GM18519 (cell line): ENCODE data around the gene ARFRP1.

Experiments
- ATAC-seq: cut with Tn5 transposase; IDR thresholded peaks from one replicate; pipeline ENCODE4 v1.9.1; 2021; ENCODE audit warnings: mild to moderate bottlenecking, moderate library complexity; ENCODE audit not compliant: unreplicated experiment, low FRiP score

ARFRP1 gene, protein sequence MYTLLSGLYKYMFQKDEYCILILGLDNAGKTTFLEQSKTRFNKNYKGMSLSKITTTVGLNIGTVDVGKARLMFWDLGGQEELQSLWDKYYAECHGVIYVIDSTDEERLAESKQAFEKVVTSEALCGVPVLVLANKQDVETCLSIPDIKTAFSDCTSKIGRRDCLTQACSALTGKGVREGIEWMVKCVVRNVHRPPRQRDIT

DNA sequence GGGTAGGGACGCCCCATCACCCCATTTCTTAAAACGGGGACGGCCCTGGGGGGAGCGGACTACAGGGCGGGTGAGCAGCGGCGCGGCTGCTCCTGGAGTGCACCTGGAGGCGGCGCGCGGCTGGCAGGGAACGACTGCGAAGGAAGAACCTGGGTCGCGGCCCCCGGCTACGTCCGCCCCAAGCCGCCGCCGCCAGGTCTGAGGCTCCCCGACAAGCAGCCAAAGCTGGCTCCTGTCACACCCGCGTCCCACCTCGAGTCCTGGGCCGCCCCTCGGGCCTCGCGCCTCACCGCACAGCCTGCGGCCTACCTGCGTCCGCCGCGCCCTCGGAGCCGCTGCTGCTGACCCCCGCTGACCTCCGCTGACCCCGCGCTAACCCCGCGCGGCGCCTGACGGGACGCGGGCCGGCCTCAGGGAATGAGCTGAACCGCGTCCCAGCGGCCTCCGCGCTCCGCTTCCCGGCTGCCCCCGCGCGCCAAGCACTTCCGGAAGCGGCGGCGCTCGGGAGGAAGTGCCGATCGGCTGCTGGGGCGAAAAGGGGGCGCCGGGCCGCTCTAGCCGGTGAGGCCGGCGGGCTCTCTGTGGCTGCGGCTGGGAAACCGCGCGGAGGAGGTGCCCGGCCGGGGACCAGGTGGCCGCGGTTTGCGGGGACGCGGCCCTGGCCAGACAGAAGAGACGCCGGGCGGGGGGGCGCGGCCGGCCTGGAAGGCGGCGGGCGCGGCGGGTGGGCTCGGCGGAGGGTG, at the start of gene ARFRP1, which contains the start of gene ZGPAT:
Gene ARFRP1 (minus strand): TSS at position 419 of the 743 bp plus-strand sequence. CDS start 885 bp downstream, outside the sequence.
Gene ZGPAT (plus strand): TSS at position 482 of the 743 bp plus-strand sequence. CDS start 542 bp downstream, outside the sequence.
- peak; percentile 43 for ATAC-seq

DNA sequence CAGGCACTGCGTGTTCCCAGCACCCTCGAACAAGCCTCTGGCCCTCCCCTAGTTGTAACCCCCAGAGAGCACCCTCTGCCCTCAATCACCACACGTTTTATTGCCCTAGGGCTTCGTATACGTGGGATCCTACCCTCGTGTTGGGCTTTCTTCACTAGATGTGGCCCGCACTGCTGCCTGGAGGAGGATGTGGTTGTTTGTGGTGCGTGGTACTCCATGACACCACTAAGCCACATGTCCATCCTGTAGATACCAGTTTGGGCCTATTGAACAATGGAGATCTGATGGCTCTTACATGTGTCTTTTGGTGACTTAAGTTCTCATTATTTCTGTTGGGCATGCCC, 48.8 kb upstream of the ARFRP1 start:
- ATAC-seq, result no peak

DNA sequence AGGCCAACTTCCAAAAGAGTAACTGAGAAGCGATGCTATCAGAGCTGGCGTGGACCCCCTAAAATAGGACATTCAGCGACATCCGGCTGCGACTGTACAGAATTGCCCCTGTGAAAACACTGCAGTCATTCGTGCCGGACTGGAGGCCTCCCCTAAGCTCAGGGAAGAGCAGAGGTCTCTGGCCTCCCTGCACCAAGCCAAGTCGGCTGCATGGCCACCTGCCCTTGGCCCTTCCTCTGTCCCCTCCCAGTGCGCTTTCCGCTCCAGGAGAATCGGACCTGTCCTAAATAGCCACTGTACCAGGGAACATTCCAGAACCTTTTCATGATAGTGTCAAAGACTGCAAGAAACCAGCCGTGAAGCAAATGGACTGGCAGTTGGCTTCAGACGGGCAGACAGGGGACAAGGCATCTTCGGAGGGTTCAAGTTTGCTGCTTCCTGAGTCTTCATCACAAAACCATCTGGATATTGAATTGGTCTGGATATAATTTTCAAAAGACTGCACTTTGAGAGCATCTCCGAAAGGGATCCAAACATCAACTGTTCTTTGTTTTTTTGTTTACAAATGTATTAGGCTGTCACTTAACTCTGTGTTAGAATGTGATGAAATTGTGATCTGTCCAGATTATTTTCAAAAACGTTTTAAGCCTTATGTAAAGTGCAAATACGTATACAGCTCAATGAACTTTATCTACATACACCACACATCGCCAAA, 48.3 kb upstream of the ARFRP1 start:
- no peak for ATAC-seq

DNA sequence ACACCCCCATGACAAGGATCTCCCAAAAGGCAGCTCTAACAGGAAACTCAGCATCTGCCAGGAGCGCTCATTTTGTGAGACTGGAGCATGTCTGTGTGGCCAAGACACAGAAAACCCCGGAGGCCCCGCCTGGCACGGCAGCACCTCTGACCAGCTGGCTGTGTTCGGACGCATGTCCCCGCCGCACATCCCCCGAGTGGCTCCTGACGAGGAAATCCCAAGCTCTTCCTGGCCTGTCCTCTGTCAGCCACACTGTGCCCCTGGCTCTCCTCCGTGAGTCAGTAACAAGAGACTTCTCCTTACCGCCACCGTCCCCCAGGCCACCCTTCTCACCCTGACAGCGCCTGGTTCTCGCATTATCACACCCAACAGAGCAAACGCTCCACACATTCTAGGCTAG, 46.2 kb upstream of the ARFRP1 start:
- ATAC-seq, result no peak

DNA sequence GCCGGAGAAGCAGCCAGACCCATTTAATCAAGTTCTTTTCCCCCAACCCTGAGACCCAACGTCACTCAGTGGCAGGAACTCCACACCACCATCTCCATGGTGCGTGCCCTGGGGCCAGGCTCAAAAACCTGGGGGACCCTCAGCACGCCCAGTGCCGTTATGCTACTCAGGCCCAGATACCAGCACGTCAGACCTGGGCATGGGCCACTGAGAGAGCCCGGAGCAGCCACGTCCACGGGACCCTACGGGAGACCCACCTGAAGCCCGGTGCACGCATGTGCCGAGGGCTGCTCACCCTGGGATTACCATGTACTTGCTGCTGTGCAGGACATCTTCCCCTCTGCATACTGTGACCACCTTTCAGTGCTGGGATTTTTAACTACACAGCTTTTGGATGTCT, 45.6 kb upstream of the ARFRP1 start:
- no peak for ATAC-seq

DNA sequence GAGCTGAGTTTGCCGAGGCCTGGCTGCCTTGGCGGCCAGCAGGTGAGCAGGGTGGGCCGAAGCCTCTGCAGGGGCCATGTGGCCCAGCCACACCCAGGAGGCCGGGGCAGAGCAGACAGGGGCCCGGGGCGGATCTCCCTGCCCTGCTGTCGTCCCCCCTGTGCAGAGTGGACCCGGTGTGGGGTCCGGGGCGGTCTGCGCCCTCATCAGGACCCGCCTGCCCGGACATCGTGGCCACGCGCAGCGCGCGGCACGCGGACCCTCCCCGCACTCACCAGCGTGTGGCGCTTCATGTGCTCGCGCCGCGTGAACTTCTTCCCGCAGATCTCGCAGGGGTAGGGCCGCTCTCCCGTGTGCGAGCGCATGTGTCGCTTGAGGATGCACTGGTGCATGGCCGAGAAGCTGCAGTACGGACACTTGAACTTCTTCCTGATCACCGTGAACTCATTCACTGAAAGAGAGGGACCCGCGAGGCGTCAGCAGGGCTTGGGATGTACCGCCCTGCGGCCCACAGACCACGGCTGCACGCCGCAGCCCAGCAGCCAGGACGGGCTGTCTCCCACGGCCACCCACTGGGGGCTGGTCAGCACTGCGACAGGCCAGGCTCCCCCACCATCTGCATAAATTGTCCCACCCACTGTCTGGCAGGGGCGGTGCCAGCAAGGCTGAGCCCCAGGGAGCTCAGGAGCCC, 44.8 kb upstream of the ARFRP1 start:
- ATAC-seq, result no peak

DNA sequence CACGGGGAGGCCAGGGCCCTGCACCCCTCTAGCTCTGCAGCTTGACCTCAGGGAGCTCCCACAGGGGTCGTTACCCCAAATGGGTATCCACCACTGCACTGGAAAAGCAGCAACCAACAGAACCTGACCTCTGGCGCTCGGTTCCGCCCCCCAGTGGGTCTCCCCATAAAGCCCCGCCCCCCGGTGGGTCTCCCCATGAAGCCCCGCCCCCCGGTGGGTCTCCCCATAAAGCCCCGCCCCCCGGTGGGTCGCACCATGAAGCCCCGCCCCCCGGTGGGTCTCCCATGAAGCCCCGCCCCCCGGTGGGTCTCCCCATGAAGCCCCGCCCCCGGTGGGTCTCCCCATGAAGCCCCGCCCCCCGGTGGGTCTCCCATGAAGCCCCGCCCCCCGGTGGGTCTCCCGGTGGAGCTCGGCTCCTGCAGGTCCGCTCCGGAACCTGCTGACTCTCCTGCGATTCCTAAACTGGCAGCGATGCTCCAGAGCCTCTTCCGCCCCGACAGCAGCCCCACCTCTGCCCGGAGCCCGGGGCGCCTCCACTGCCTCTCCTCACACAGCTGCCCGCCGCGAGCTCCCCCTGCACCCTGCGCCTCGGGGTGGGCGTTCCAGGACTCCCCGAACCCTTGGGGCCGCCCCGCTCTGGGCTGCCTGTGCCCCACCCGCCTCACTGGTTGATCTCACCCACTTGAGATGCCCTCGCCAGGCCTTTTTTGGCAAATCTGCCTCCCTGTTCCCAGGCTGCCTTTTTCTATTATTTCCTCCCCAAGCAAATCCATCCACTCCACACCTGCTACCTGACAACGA, 43.9 kb upstream of the ARFRP1 start:
- no peak for ATAC-seq

DNA sequence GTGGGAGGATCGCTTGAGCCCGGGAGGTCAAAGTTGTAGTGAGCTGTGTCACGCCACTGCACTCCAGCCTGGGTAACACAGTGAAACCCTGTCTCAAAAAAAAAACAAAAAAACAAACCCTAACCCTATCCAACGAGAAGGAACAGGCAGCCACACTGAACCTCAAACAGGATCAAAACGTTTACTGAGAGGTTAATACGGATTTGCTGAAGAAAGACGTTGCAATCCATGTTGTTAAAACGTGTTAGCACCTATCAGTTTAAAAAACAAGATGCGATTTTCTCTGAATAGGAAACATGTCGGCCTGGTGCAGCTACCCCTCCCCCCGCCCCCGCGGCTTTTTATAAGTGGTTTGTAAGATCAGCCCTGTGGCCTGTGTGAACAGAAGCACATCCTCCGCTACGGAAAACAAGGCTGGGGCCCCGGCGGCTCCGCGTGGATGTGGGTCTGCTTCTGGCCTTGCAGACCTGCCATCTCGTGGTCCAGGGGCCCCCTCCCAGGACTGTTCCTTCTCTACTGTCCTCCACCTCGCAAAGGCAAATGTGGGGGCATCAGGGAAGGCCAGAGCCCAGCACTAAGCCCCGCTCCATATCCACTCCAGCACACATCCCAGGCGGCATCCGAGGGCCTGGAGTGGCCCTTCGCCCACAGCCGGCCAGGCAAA, 43.2 kb upstream of the ARFRP1 start:
- ATAC-seq, result no peak

DNA sequence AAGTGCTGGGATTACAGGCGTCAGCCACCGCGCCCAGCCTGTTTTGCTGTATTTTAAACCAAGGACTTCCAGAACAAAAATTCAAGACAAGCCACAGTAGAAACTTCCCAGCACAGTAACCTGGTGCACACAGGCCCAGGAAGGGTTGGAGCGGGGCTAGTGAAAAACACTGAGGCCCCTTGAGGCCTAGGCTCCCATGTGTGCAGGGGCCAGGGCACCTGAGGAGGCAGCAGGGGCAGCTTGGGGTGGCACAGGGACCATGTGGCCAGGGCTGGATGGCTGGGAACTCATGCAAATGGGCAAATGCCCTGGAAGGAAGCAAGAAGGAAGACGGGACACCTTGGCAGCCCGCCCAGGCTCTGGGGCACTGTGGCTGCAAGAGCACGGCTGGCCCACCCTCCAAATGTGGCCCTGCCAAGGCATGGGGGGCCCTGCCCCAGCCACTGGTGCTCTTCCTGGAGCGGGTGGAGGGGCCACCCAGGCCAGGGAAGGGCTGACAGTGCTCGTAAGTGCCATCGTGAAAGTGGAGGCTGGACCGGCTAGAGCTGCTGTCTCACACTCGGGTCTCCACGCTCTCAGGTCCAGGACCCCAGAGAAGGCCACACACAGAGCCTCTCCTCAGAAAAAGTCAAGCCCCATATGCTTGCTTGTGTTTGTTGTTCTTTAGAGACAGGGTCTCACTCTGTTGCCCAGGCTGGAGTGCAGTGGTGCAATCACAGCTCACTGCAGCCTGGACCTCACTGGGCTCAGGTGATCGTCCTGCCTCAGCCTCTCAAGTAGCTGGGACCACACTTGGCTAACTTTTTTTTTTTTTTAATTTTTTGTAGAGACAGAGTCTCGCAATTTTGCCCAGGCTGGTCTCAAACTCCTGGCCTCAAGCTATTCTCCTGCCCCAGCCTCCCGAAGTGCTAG, 42.1 kb upstream of the ARFRP1 start:
- ATAC-seq, result no peak

DNA sequence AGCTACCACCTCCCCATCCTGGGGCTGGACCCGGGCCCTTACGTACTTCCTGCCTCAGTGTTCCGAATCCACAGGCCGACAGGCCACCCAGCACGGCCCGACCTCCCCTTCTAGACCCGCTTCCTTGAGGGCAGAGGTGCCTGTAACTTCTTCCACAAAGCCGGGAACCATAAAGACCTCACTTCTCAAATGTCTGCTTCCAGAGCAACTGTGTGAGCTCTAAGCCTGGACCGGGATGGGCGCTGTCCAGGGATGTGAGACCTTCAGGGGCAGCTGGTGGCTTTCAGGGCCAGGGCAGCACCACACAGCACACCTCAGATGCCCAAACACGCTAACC, 41.1 kb upstream of the ARFRP1 start:
- ATAC-seq, result no peak

DNA sequence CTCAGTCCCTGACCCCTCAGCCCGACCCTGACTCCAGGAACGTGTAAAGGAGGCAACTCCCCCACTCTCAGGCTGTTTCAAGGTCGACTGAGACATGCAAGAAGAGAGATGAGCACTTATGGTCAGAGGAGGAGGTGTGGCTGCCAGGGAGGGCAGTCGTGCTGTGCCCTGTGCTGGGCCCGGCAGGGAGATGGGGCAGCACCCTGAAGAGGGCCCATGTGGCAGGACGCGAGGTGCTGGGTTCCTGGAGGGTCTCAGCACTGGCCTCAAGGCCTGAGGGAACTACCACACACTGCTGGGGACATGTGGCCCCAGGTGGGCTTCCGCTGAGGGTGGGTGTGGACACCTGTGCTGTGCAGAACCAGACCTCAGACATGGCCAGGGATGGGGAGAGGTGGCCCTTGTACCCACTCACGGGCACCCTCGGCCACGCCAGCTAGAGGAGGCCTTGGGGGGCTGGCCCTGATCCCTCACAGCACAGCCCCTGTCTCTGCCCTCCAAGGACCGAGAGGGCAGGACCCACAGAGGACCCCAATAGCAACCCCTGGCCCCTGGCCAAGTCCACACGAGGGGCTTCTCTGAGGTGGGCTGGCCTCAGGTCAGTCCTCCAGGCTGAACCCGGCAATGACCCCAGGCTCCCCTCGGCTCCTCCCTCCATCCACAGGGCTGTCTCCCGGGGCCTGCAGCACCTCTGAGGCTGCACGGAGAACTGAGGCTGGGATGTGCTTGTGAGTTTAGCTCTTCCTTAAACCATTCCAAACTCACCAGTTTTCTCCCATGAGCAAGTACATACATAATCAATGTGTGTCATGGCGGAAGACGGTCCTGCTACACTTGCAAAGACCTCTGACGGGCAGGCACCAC, 40.5 kb upstream of the ARFRP1 start:
- no peak for ATAC-seq

DNA sequence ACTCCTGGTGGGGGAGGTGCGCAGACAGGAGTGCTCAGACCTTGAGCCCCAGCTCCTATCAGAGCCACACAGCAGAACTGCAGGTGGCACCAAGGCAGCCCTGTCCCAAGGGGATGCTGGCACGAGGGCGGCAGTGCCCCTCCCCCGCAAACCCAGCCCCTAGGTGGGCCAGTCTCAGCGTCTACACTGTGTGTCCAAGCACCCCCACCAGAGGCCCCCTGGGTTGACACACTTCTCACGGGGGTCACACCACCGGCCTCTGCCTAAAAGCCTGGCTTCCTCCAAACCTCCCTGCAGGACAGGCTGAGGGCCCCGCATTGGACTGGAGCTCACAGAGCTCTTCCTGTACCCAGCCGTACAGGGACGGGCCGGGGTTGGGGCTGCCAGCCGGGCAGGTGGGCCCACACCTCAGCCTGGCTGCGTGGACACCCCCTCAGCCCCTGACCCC, 39.9 kb upstream of the ARFRP1 start:
- no peak for ATAC-seq

DNA sequence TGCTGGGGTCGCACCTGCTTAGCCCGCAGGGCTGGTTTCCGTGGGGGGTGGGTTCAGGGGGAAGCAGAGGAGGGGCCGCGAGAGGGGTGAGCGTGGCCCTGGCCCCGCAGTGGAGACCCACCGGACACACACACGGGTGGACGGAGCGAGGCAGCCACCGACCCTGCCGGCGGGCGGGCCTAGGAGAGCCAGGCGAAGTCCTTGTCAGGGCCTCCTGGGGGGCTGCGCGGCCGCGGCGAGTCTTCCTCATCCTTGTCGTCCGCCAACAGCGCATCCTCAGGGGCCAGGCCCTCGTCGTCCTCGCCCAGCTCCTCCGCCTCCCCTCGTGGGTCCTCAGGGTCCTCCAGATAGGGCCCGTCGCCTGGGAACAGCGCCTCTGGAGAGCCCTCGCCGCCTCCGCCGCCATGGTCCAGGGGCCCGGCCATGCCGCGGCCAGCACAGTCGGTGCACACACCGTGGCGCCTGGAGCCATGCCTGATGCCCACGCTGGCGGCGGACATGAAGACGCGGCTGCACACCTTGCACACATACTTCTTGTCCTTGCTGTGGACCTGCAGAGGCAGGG, 39.1 kb upstream of the ARFRP1 start:
- ATAC-seq, result no peak

DNA sequence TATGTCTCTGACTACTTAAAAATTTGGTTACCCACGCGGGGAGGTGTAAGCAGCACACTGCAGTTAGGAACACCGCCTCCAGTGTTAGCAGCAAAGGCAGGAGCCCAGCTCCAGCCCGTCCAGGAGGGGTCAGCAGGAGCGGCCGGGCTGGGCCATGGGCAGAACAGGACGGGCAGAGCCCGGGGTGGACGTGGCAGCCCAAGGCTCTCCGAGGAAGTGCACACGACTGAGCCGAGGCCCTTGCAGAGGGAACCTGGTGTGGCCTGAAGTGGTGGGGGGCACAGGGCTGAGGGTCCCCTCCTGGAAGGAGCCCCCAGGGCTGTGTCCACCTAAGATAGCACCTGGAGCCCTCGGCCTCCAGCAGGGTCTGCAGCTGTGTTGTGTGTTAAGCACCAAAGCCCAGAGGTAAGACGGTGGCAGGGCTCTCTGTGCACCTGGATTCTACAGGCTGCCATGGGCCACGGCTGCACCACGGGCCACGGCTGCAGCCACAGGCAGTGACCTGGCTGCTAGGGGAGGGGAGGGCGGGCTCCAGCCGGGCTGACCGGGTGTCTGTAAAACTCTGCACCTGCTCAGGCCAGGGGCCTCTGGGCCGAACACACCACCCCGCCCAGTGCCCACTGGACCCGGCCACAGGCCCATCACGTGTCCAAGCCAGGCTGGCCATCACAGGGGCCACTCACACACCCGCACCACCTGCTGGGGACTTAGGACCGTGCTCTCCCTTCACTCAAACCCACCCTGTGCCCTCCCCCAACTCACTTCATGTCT, 38.4 kb upstream of the ARFRP1 start:
- ATAC-seq, result no peak

DNA sequence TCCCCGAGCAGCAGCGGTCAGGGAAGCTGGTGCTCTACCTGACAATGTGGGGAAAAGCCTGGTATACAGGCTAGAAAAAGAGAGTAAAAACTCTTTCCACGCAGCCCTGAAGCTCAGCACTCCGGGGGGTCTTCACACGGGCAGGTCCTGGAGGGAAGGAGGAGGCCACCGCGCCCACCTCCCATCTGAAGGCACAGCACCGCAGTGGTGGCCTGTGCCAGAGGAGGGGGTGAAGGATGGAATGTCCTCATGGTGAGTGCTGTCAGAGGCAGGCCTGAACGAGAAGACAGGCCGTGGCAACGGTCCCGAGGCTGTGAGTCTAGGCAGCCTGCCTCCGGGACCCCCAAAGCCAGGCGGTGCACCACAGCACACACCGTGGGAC, 37.6 kb upstream of the ARFRP1 start:
- ATAC-seq, result no peak

DNA sequence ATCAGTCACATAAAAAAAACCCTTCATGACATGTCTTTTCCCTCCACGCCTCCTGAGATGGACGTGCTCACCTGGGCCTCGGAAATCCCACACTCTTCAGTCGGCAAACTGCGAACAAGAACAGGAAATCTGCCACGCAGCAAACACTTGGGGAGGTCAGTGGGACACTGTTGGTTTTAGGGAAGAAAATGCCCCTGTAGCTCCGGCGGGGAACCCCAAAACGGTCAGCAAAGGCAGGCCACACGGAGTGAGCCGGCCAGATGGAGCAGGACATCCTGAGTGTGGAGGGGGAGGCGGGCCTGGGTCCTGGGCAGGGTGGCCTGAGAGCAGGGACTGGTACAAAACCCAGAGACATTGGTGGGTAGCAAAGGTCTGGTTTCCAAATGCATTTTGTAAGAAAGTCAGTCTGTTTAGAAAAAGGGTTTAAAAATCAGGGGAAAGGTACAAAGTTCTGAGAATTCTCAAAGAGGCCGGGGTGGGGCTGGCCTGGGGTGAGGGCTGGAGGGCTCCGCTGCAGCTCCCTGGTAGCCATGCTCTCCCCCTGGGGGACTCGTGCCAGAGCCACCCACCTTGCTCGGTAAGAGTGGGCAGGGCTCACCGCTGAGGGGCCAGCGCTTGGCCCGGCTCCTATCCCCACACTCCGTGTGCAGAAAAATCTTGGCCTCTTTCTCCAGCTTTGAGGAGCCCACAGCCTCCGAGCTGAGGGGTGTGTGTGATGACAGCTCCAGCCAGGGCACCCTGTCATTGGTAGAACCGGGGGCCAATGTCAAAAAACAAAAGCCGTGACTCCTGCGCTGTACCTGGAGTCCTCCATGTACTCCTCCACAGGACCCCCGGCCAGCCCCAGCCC, 37.0 kb upstream of the ARFRP1 start:
- no peak for ATAC-seq
